HEK293 (cell line): Measurements from ENCODE around the gene PRKAG2.

ENCODE experiments used
- CTCF ChIA-PET: fragments of 350-600 bp; formaldehyde crosslinking; extraction: SDS; loops from one replicate; lab custom pipeline; 2021; ENCODE audit warnings: antibody characterized with exemption; lab: Yijun Ruan, JAX
- POLR2A ChIA-PET: fragments of 300-600 bp; formaldehyde crosslinking; extraction: SDS; loops from one replicate; lab custom pipeline; 2020; ENCODE audit warnings: antibody characterized with exemption, inconsistent platforms; lab: Yijun Ruan, JAX
- H3K27ac ChIP-seq: fragments of 200-500 bp; sonication (Bioruptor generic); 2 replicates; pipeline ENCODE4 v1.5.1; 2014; ENCODE audit warnings: low read depth, low read length, control low read depth, inconsistent platforms; ENCODE audit errors: extremely low read depth
- H3K36me3 ChIP-seq, 2 experiments: fragments of 200-500 bp in 1 of 2; sonication (Bioruptor generic) in 1 of 2; 1 replicate in 1 of 2; 2 replicates in 1 of 2; pipeline ENCODE4 v1.5.1; 2014 to 2017; ENCODE audit warnings: inconsistent platforms in 2 of 2, low read length in 2 of 2; ENCODE audit not compliant: control insufficient read depth in 2 of 2, insufficient read depth in 1 of 2
- H3K4me1 ChIP-seq: fragments of 200-500 bp; sonication (Bioruptor generic); 2 replicates; pipeline ENCODE4 v1.5.1; 2014; ENCODE audit warnings: mild to moderate bottlenecking, low read length, inconsistent platforms; ENCODE audit not compliant: control insufficient read depth, insufficient read depth
- H3K4me3 ChIP-seq: 2 replicates; pipeline ENCODE4 v1.5.1; 2011; ENCODE audit warnings: low read depth, mild to moderate bottlenecking, control low read depth, low read length, moderate library complexity
- H3K9me3 ChIP-seq: fragments of 200-500 bp; sonication (Bioruptor generic); 2 replicates; pipeline ENCODE4 v1.5.1; 2014; ENCODE audit warnings: low read depth, low read length, inconsistent platforms; ENCODE audit not compliant: control insufficient read depth, insufficient read depth
- EGR2 ChIP-seq: fragments of 450-650 bp; formaldehyde crosslinking; IDR thresholded peaks from 2 replicates; pipeline ENCODE4 v1.5.1; 2016; ENCODE audit warnings: low read depth, missing biosample characterization, missing genetic modification characterization
- GLIS1 ChIP-seq: fragments of 450-650 bp; formaldehyde crosslinking; IDR thresholded peaks from 2 replicates; pipeline ENCODE4 v1.5.1; 2016; ENCODE audit warnings: missing biosample characterization, missing genetic modification characterization
- IKZF3 ChIP-seq: fragments of 450-650 bp; IDR thresholded peaks from 2 replicates; pipeline ENCODE4 v1.5.0; 2018; ENCODE audit warnings: missing biosample characterization, mild to moderate bottlenecking, missing genetic modification characterization, moderate library complexity
- TRIM28 ChIP-seq: IDR thresholded peaks from 2 replicates; pipeline ENCODE4 v1.6.1; 2011; ENCODE audit warnings: low read length, control low read depth, borderline replicate concordance
- ZEB2 ChIP-seq: fragments of 450-650 bp; formaldehyde crosslinking; IDR thresholded peaks from 2 replicates; pipeline ENCODE4 v1.5.1; 2016; ENCODE audit warnings: missing biosample characterization, missing genetic modification characterization
- ZIC2 ChIP-seq: fragments of 450-650 bp; formaldehyde crosslinking; IDR thresholded peaks from 2 replicates; pipeline ENCODE4 v1.5.1; 2016; ENCODE audit warnings: missing biosample characterization, missing genetic modification characterization
- ZNF112 ChIP-seq: fragments of 450-650 bp; formaldehyde crosslinking; IDR thresholded peaks from 2 replicates; pipeline ENCODE4 v1.5.0; 2017; ENCODE audit warnings: missing biosample characterization, missing genetic modification characterization
- ZNF423 ChIP-seq: fragments of 450-650 bp; formaldehyde crosslinking; IDR thresholded peaks from 2 replicates; pipeline ENCODE4 v1.5.1; 2016; ENCODE audit warnings: missing biosample characterization, missing genetic modification characterization
- ZNF654 ChIP-seq: fragments of 450-650 bp; formaldehyde crosslinking; IDR thresholded peaks from 2 replicates; pipeline ENCODE4 v1.5.1; 2016; ENCODE audit warnings: low read depth, missing biosample characterization, missing genetic modification characterization
- TF ChIP-seq, protein P1 (sequence below): fragments of 450-650 bp; formaldehyde crosslinking; IDR thresholded peaks from 2 replicates; pipeline ENCODE4 v1.5.1; 2016; ENCODE audit warnings: missing biosample characterization, missing genetic modification characterization
- TF ChIP-seq, protein P2 (sequence below): fragments of 450-650 bp; formaldehyde crosslinking; IDR thresholded peaks from 2 replicates; pipeline ENCODE4 v1.5.1; 2016; ENCODE audit warnings: missing biosample characterization, missing genetic modification characterization
- TF ChIP-seq, protein P3 (sequence below): fragments of 450-650 bp; formaldehyde crosslinking; IDR thresholded peaks from 2 replicates; pipeline ENCODE4 v1.5.1; 2016; ENCODE audit warnings: missing biosample characterization, missing genetic modification characterization

The PRKAG2 gene

DNA sequence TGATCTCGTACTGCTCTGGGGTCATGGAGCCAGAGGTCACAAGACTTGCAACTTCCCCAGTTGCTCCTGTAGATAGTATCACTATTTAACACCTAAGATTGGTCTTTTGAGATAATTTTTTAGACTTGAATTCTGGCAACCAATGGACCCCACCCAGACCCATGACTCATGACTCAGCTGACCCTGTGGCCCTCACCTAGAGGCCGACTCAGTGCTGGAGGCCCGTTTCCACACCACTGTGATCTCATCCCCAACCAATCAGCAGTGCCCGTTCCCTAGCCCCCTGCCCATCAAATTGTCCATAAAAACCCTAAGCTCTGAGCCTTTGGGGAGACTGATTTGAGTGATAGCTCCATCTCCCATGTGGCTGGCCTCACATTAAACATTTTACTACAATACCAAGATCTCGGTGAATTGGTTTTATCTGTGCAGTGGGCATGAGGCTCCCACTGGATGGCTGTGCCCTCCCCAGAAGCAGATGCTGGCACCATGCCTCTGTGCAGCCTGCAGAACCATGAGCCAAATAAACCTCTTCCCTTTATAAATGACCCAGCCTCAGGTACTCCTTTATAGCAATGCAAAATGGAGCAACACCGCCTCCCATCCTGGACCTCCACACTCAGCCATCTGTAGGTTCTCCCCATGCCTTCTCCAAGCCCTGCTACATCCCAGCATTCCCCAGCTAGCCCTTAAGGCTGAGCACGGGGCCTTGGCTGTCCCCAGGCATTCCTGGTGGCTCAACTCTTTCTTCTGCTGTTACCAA lies 98.8 kb downstream of the PRKAG2 start:
- no peak for TF ChIP-seq ZEB2
- peak; percentile 61 for TF ChIP-seq GLIS1 (tag by site-specific recombination)
- POLR2A ChIA-PET, result no interaction called here
- CTCF ChIA-PET, result interaction anchor here (0.6 to 1.5 kb wide), 4 partner anchors 18 to 423 kb away, joined by 3 to 6 read pairs (median 3); no protein-coding TSS in a partner anchor
- Histone ChIP-seq H3K9me3 (no peaks in the 10 kb centered on the region), H3K4me3 (no peak overlapping the region), H3K36me3 (peaks cover 0 to 4% of the 10 kb centered on the region in 2 experiments; a peak in 1 of 3 replicates), H3K4me1 (no peaks in the 10 kb centered on the region), H3K27ac (no peak overlapping the region)

DNA sequence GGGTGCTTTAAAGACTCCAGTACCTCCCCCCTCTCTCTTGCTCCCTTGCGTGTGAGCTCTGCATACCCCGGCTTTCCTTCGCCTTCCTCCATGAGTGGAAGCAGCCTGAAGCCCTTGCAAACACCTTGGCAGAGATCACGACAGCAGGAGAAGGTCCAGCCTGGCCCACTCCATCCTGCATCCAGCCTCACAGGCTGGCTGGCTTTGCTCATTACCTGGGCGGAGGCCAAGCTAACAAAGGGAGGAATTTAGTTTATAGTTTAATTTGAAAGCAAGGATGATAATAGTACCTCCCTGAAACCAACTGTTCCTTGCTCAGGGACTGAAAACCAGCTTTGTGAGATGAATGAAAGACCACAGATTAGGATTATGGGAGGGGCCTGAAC lies 99.4 kb downstream of the PRKAG2 start:
- peaks cover 0 to 4% of the 10 kb centered on the region in 2 experiments; a peak in 1 of 3 replicates for H3K36me3 ChIP-seq
- H3K9me3 ChIP-seq, result no peaks in the 10 kb centered on the region
- H3K4me3 ChIP-seq, result no peak overlapping the region
- TF ChIP-seq ZNF654 (tag by site-specific recombination) (no peak), ZNF112 (no peak), ZNF423 (tag by site-specific recombination) (no peak)
- TF ChIP-seq, protein P1, sequence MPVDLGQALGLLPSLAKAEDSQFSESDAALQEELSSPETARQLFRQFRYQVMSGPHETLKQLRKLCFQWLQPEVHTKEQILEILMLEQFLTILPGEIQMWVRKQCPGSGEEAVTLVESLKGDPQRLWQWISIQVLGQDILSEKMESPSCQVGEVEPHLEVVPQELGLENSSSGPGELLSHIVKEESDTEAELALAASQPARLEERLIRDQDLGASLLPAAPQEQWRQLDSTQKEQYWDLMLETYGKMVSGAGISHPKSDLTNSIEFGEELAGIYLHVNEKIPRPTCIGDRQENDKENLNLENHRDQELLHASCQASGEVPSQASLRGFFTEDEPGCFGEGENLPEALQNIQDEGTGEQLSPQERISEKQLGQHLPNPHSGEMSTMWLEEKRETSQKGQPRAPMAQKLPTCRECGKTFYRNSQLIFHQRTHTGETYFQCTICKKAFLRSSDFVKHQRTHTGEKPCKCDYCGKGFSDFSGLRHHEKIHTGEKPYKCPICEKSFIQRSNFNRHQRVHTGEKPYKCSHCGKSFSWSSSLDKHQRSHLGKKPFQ (tag by site-specific recombination), result no peak
- TF ChIP-seq, protein P2, sequence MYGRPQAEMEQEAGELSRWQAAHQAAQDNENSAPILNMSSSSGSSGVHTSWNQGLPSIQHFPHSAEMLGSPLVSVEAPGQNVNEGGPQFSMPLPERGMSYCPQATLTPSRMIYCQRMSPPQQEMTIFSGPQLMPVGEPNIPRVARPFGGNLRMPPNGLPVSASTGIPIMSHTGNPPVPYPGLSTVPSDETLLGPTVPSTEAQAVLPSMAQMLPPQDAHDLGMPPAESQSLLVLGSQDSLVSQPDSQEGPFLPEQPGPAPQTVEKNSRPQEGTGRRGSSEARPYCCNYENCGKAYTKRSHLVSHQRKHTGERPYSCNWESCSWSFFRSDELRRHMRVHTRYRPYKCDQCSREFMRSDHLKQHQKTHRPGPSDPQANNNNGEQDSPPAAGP (tag by site-specific recombination), result no peak
- ChIA-PET CTCF (interaction anchor here (0.6 to 1.1 kb wide), 4 partner anchors 18 to 423 kb away, joined by 3 read pairs; no protein-coding TSS in a partner anchor), POLR2A (no interaction called here)
- H3K4me1 ChIP-seq, result no peaks in the 10 kb centered on the region
- H3K27ac ChIP-seq, result no peak overlapping the region

DNA sequence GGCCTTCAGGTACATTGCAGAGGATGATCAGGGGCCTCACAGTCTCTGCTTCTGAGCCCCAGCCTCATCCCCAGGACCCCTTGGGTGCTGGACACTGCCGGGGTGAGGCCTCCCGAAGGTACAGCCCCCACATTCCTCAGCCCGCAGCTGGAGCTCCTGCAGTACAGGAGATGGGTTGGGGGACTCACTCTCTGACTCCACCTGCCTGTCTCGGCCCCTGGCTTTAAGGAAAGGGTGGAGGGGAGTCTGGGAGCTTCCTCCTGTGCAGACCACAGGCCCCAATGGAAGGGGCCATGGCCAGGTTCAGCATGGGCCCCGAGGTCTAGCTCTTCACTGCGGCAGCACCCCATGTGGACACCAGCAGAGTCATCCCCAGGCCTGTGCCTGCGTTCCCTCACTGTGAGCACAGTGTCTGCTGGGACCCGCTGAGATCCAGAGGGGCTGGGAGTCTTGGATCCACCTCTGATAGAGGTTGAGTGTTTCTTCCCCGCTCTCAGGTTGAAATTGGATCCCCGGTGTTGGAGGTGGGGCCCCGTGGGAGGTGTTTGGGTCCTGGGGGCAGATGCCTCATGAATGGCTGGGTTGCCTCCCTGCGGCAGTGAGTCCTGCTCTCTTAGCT lies 99.9 kb downstream of the PRKAG2 start:
- ChIA-PET POLR2A (no interaction called here), CTCF (interaction anchor here (0.6 to 1.1 kb wide), 4 partner anchors 18 to 422 kb away, joined by 3 read pairs; no protein-coding TSS in a partner anchor)
- no peak overlapping the region for H3K27ac ChIP-seq
- H3K36me3 ChIP-seq, result peaks cover 0 to 4% of the 10 kb centered on the region in 2 experiments; a peak in 1 of 3 replicates
- no peaks in the 10 kb centered on the region for H3K4me1 ChIP-seq
- TF ChIP-seq ZIC2 (tag by site-specific recombination) (peak; percentile 70), TRIM28 (no peak), EGR2 (tag by site-specific recombination) (0 out of 2 replicates have a peak, but pooled peaks have one; percentile 7), GLIS1 (tag by site-specific recombination) (peak; percentile 45), IKZF3 (tag by site-specific recombination) (no peak)
- TF ChIP-seq, protein P3, sequence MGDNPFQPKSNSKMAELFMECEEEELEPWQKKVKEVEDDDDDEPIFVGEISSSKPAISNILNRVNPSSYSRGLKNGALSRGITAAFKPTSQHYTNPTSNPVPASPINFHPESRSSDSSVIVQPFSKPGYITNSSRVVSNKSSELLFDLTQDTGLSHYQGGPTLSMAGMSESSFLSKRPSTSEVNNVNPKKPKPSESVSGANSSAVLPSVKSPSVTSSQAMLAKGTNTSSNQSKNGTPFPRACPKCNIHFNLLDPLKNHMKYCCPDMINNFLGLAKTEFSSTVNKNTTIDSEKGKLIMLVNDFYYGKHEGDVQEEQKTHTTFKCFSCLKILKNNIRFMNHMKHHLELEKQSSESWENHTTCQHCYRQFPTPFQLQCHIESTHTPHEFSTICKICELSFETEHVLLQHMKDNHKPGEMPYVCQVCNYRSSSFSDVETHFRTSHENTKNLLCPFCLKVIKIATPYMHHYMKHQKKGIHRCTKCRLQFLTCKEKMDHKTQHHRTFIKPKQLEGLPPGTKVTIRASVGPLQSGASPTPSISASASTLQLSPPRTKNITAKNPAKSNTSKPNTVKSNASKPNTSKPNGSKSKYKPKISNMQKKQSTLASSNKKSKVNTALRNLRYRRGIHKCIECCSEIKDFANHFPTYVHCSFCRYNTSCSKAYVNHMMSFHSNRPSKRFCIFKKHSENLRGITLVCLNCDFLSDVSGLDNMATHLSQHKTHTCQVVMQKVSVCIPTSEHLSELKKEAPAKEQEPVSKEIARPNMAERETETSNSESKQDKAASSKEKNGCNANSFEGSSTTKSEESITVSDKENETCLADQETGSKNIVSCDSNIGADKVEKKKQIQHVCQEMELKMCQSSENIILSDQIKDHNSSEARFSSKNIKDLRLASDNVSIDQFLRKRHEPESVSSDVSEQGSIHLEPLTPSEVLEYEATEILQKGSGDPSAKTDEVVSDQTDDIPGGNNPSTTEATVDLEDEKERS (tag by site-specific recombination), result no peak
- H3K4me3 ChIP-seq, result no peak overlapping the region
- no peaks in the 10 kb centered on the region for H3K9me3 ChIP-seq
